Tibial nerve (tissue), 3 donors: ENCODE results near the gene STX8.

Source experiments
- EP300 ChIP-seq, 2 donors: sonication (generic); formaldehyde crosslinking; IDR thresholded peaks; one replicate each; pipeline ENCODE4 v1.6.1; 2017; ENCODE audit warnings: antibody characterized with exemption in 2 of 2, mild to moderate bottlenecking in 1 of 2
- POLR2A ChIP-seq, 2 donors: fragments of 450-650 bp; IDR thresholded peaks; one replicate each; pipeline ENCODE4 v1.6.1; 2017; ENCODE audit warnings: antibody characterized with exemption in 2 of 2, mild to moderate bottlenecking in 2 of 2, moderate library complexity in 2 of 2

DNA sequence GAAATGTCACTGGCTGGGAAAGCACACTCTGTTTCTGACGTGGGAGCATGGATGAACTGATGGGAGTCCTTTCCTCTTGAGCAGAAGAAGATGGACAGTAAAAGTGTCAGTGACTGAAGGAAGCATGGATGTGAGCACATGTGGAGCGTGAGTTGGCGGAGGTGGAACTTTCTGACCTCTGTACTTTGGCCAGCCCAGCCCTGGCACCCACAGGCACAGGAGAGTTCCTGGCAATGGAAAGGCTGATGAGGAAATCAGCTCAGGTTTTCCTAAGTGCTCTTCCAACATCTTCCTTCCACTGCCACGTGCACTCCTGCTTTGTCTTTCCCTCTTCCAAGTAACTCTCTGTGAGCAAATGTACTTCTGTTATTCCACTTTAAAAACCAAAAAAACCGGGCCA is 277.5 kb downstream of the STX8 start:
- TF ChIP-seq EP300 (IDR thresholded peaks at IDR 0.05), result no peak
- TF ChIP-seq POLR2A (IDR thresholded peaks at IDR 0.05), result no peak
